ENCODE measurements around the gene DLL3. TPM values are rescaled to one million over a fixed set of nuclear protein-coding genes. Genes with fewer than 3 reads are reported as not detected.
A peak's percentile ranks its signal among the peaks of the same experiment; 100 is the strongest.

DLL3 gene
- total RNA-seq, 1 donor from 2014 or later, result 42.7 TPM

GRCh38 chr19:39508629-39509028 lies 9.9 kb downstream of the DLL3 start:
- no peak for TF ChIP-seq CTCF (IDR thresholded peaks at IDR 0.05; ENCODE audit: unreplicated experiment)
- H3K4me3 Mint-ChIP-seq (ENCODE audit: unreplicated experiment), result peak overlapping the region; percentile 59
- H3K36me3 Mint-ChIP-seq (ENCODE audit: low read depth, unreplicated experiment), result peaks cover 28% of the 10 kb centered on the region
- DNase-seq (ENCODE audit: low spot score), result no peak
- H3K9me3 Mint-ChIP-seq (ENCODE audit: unreplicated experiment), result no peaks in the 10 kb centered on the region
- no peak overlapping the region for H3K27ac Mint-ChIP-seq (ENCODE audit: unreplicated experiment)
- H3K4me1 Mint-ChIP-seq (ENCODE audit: unreplicated experiment), result no peaks in the 10 kb centered on the region
- peaks cover 15% of the 10 kb centered on the region for H3K27me3 Mint-ChIP-seq (ENCODE audit: unreplicated experiment)

GRCh38 chr19:39509233-39509632 lies 10.5 kb downstream of the DLL3 start:
- H3K36me3 Mint-ChIP-seq (ENCODE audit: low read depth, unreplicated experiment), result peaks cover 22% of the 10 kb centered on the region
- no peak for TF ChIP-seq CTCF (IDR thresholded peaks at IDR 0.05; ENCODE audit: unreplicated experiment)
- no peaks in the 10 kb centered on the region for H3K9me3 Mint-ChIP-seq (ENCODE audit: unreplicated experiment)
- no peak for DNase-seq (ENCODE audit: low spot score)
- no peak overlapping the region for H3K27ac Mint-ChIP-seq (ENCODE audit: unreplicated experiment)
- H3K27me3 Mint-ChIP-seq (ENCODE audit: unreplicated experiment), result peaks cover 17% of the 10 kb centered on the region
- H3K4me1 Mint-ChIP-seq (ENCODE audit: unreplicated experiment), result no peaks in the 10 kb centered on the region
- no peak overlapping the region for H3K4me3 Mint-ChIP-seq (ENCODE audit: unreplicated experiment)

GRCh38 chr19:39512988-39513387 lies 14.2 kb downstream of the DLL3 start:
- no peak for TF ChIP-seq CTCF (IDR thresholded peaks at IDR 0.05; ENCODE audit: unreplicated experiment)
- H3K9me3 Mint-ChIP-seq (ENCODE audit: unreplicated experiment), result no peaks in the 10 kb centered on the region
- H3K4me3 Mint-ChIP-seq (ENCODE audit: unreplicated experiment), result no peak overlapping the region
- DNase-seq (ENCODE audit: low spot score), result no peak
- H3K27me3 Mint-ChIP-seq (ENCODE audit: unreplicated experiment), result peaks cover 19% of the 10 kb centered on the region
- peaks cover 12% of the 10 kb centered on the region for H3K4me1 Mint-ChIP-seq (ENCODE audit: unreplicated experiment)
- peaks cover 8% of the 10 kb centered on the region for H3K36me3 Mint-ChIP-seq (ENCODE audit: low read depth, unreplicated experiment)
- H3K27ac Mint-ChIP-seq (ENCODE audit: unreplicated experiment), result no peak overlapping the region

- peak; percentile 35 for DNase-seq (ENCODE audit: low spot score)
- peaks cover 15% of the 10 kb centered on the region for H3K27me3 Mint-ChIP-seq (ENCODE audit: unreplicated experiment)
- no peaks in the 10 kb centered on the region for H3K9me3 Mint-ChIP-seq (ENCODE audit: unreplicated experiment)
- H3K27ac Mint-ChIP-seq (ENCODE audit: unreplicated experiment), result no peak within 1 kb of the TSS
- H3K4me3 Mint-ChIP-seq (ENCODE audit: unreplicated experiment), result peak within 1 kb of the TSS; percentile 90
- H3K36me3 Mint-ChIP-seq (ENCODE audit: low read depth, unreplicated experiment), result peaks cover 4% of the 10 kb centered on the region
- H3K4me1 Mint-ChIP-seq (ENCODE audit: unreplicated experiment), result peaks cover 12% of the 10 kb centered on the region
- TF ChIP-seq CTCF (IDR thresholded peaks at IDR 0.05; ENCODE audit: unreplicated experiment), result no peak
Observed at GRCh38 chr19:39514840-39515550, 16.2 kb downstream of the DLL3 start, which contains the start of gene SELENOV. Gene SELENOV (plus strand): TSS chr19:39515139. CDS start chr19:39515213, 74 bp downstream.

GRCh38 chr19:39515551-39516191 lies 16.9 kb downstream of the DLL3 start:
- peaks cover 15% of the 10 kb centered on the region for H3K27me3 Mint-ChIP-seq (ENCODE audit: unreplicated experiment)
- peak; percentile 28 for DNase-seq (ENCODE audit: low spot score)
- peaks cover 12% of the 10 kb centered on the region for H3K4me1 Mint-ChIP-seq (ENCODE audit: unreplicated experiment)
- TF ChIP-seq CTCF (IDR thresholded peaks at IDR 0.05; ENCODE audit: unreplicated experiment), result no peak
- H3K27ac Mint-ChIP-seq (ENCODE audit: unreplicated experiment), result no peak overlapping the region
- H3K4me3 Mint-ChIP-seq (ENCODE audit: unreplicated experiment), result peak overlapping the region; percentile 81
- no peaks in the 10 kb centered on the region for H3K9me3 Mint-ChIP-seq (ENCODE audit: unreplicated experiment)
- peaks cover 4% of the 10 kb centered on the region for H3K36me3 Mint-ChIP-seq (ENCODE audit: low read depth, unreplicated experiment)

Data from endothelial cell (in vitro differentiated cells).